GM12878 (cell line): ENCODE data around the gene PLPP3. TPM values are rescaled to one million over a fixed set of nuclear protein-coding genes. Genes with fewer than 3 reads are reported as not detected.

Experiments
- ATAC-seq: fragments of 200-7000 bp; cut with Tn5 transposase; 3 replicates; pipeline ENCODE4 v1.9.1; 2020; ENCODE audit warnings: mild to moderate bottlenecking, moderate library complexity
- BruUV-seq: library from RNA; stranded (reverse); fragments of 400-500 nt; replicated peaks from 2 replicates; lab custom pipeline; 2021; lab: Mats Ljungman, UMichigan
- CTCF ChIA-PET: fragments of 300-600 bp; sonication (Branson Sonifier 250); formaldehyde crosslinking; extraction: SDS; loops from one replicate; lab custom pipeline; 2021; ENCODE audit warnings: inconsistent platforms; lab: Yijun Ruan, JAX
- POLR2A ChIA-PET: fragments of 350-600 bp; formaldehyde crosslinking; extraction: SDS; loops from one replicate; lab custom pipeline; 2021; ENCODE audit warnings: inconsistent platforms; lab: Charles Lee
- RAD21 ChIA-PET: fragments of 300-600 bp; sonication (Branson Sonifier 250); formaldehyde crosslinking; loops from one replicate; lab custom pipeline; 2023; ENCODE audit warnings: antibody characterized with exemption; ENCODE audit not compliant: unreplicated experiment; lab: Charles Lee
- SMC1A ChIA-PET: fragments of 300-600 bp; sonication (Branson Sonifier 250); formaldehyde crosslinking; loops from one replicate; lab custom pipeline; 2023; ENCODE audit not compliant: unreplicated experiment, uncharacterized antibody; lab: Charles Lee
- DNase-seq: peaks from one replicate; pipeline ENCODE4 v3.0.0-alpha.2; 2011; ENCODE audit warnings: low read depth, low spot score
- FAIRE-seq: peaks from 3 replicates; lab custom pipeline; 2011; peaks lifted over from hg19 to GRCh38; lab: Jason Lieb, UNC
- H2AFZ ChIP-seq: 2 replicates; pipeline ENCODE4 v1.6.0; 2011; ENCODE audit warnings: low read depth, low read length, control low read depth; ENCODE audit not compliant: control insufficient read depth
- H3K27ac ChIP-seq: 2 replicates; pipeline ENCODE4 v1.5.1; 2011; ENCODE audit warnings: control low read depth; ENCODE audit not compliant: control insufficient read depth, insufficient read depth
- H3K27me3 ChIP-seq, 2 experiments: replicated peaks in 1 of 2; 2 replicates each; pipeline versions ENCODE4 v1.6.0 to v1.6.1; 2011; ENCODE audit warnings: low read length in 1 of 2; ENCODE audit not compliant: control insufficient read depth in 2 of 2, insufficient read depth in 2 of 2
- H3K36me3 ChIP-seq, 2 experiments: 2 replicates each; pipeline ENCODE4 v1.5.1; 2011; ENCODE audit warnings: low read length in 1 of 2; ENCODE audit not compliant: control insufficient read depth in 2 of 2, insufficient read depth in 2 of 2
- H3K4me1 ChIP-seq: 2 replicates; pipeline ENCODE4 v1.6.1; 2011; ENCODE audit warnings: mild to moderate bottlenecking, low read length, moderate library complexity, mixed read lengths; ENCODE audit not compliant: control insufficient read depth, insufficient read depth
- H3K4me2 ChIP-seq: 2 replicates; pipeline ENCODE4 v1.6.0; 2011; ENCODE audit warnings: control low read depth; ENCODE audit not compliant: control insufficient read depth, insufficient read depth
- H3K4me3 ChIP-seq: fragments of 200-600 bp; sonication (generic); 2 replicates; pipeline ENCODE4 v1.5.1; 2016
- H3K79me2 ChIP-seq: 2 replicates; pipeline ENCODE4 v1.6.0; 2011; ENCODE audit warnings: low read length; ENCODE audit not compliant: control insufficient read depth, insufficient read depth
- H3K9ac ChIP-seq: 2 replicates; pipeline ENCODE4 v1.8.0; 2011; ENCODE audit warnings: low read length, control low read depth, mixed read lengths; ENCODE audit not compliant: control insufficient read depth, insufficient read depth
- H3K9me3 ChIP-seq: replicated peaks from 3 replicates; pipeline ENCODE4 v1.5.1; 2011; ENCODE audit warnings: mild to moderate bottlenecking, low read length; ENCODE audit not compliant: control insufficient read depth, insufficient read depth
- H4K20me1 ChIP-seq: 2 replicates; pipeline ENCODE4 v1.6.0; 2011; ENCODE audit not compliant: control insufficient read depth, insufficient read depth
- IRF4 ChIP-seq: IDR thresholded peaks from 2 replicates; pipeline ENCODE4 v1.6.1; 2011; ENCODE audit warnings: low read depth, low read length
- KAT2A ChIP-seq: conservative IDR thresholded peaks from 2 replicates; pipeline ENCODE4 v1.6.1; 2011; ENCODE audit warnings: low read depth, low read length; ENCODE audit not compliant: control insufficient read depth
- SP1 ChIP-seq: IDR thresholded peaks from one replicate; pipeline ENCODE4 v1.6.1; 2011; ENCODE audit warnings: low read depth, low read length
- WGBS: methylation state at CpG from one replicate; pipeline ENCODE4 v1.1.6; 2016; ENCODE audit warnings: low lambda C conversion rate; ENCODE audit not compliant: insufficient replicate concordance, insufficient coverage; ENCODE audit errors: missing lambda C conversion rate; 5-methylcytosine and 5-hydroxymethylcytosine counted together
- in situ Hi-C: fragments of 300-500 bp; cut with MboI; formaldehyde crosslinking; loops from 9 replicates; pipeline ENCODE4 v1.14.3; 2018; ENCODE audit warnings: mixed read lengths
- intact Hi-C: fragments of 100-400 bp; cut with micrococcal nuclease; formaldehyde crosslinking; loops from one replicate; pipeline ENCODE4 v1.14.2; 2022; ENCODE audit not compliant: unreplicated experiment
- polyA plus RNA-seq, 11 experiments: library from polyadenylated mRNA; depleted of rRNA in 4 of 11; unstranded in 6 of 11; stranded (reverse) in 5 of 11; fragments of >200 nt; fragmentation: Nextera tagmentation in 4 of 11; fragmentation: Illumina TruSeq in 1 of 11; extraction: Ambion mirVana in 4 of 11; extraction: Trizol in 1 of 11; gene quantifications; 1 replicate in 1 of 11; 2 replicates in 10 of 11; pipeline versions ENCODE4 v1.2.1 to v1.2.3, GENCODE V29; 2011 to 2016; ENCODE audit warnings: inconsistent platforms in 2 of 11, missing spikeins in 2 of 11, low read depth in 1 of 11
- total RNA-seq, 4 experiments: library from RNA; depleted of rRNA in 3 of 4; stranded (reverse); fragments of >200 nt in 3 of 4; fragmentation: Illumina TruSeq in 1 of 4; extraction: Trizol in 1 of 4; gene quantifications; 2 replicates each; pipeline versions ENCODE4 v1.2.1 to v1.2.3, GENCODE V29; 2013 to 2021
- TF ChIP-seq, protein P1 (sequence below): fragments of 450-650 bp; IDR thresholded peaks from 2 replicates; pipeline ENCODE4 v1.6.1; 2017; ENCODE audit warnings: antibody characterized with exemption, mild to moderate bottlenecking, moderate library complexity

PLPP3 gene
- total and polyA plus RNA-seq, 10 of the 15 experiments (the other 5 are each of a cell fraction or from before 2014, with no cell fraction given) = 6.4 to 26.8 (median 9.5) TPM

DNA sequence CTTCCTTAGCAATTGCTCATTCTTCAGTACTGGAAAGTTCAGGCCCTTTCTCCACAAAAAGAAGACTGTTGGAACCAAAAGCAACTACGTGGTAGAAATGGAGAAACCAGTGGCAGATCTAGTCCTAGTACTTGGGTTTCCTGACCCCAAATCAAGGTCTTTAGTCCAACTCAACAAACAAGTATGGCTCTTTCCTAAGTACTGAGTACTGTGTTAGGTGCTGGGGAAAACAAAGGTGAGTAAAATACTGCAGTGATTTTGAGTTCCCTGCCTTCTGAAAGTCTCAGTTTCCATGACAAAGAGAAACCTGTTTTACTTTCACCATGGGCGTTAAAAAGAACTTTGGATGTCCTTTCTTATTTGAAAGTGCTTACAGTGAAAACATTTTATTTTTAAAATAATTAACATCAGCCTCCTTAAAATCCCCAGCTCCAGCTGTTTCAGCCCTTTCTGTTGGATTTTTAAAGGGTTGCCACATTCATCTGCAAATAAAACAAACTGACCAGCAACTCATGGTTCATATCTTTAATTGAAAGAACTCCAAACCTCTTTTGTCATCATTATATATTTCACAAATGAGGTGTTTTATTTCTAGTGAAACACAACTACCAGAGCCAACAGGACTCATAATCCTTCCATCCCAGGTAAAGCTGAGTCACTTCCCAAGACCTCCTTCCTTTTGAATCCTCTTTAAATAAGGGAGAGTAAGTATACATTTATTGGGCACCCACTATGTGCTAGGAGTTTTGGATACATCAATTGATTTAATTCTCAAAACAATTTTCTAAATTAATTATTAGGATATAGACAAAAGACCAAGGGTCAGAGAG lies 35.4 kb downstream of the PLPP3 start (continued):
- TF ChIP-seq, protein P1, sequence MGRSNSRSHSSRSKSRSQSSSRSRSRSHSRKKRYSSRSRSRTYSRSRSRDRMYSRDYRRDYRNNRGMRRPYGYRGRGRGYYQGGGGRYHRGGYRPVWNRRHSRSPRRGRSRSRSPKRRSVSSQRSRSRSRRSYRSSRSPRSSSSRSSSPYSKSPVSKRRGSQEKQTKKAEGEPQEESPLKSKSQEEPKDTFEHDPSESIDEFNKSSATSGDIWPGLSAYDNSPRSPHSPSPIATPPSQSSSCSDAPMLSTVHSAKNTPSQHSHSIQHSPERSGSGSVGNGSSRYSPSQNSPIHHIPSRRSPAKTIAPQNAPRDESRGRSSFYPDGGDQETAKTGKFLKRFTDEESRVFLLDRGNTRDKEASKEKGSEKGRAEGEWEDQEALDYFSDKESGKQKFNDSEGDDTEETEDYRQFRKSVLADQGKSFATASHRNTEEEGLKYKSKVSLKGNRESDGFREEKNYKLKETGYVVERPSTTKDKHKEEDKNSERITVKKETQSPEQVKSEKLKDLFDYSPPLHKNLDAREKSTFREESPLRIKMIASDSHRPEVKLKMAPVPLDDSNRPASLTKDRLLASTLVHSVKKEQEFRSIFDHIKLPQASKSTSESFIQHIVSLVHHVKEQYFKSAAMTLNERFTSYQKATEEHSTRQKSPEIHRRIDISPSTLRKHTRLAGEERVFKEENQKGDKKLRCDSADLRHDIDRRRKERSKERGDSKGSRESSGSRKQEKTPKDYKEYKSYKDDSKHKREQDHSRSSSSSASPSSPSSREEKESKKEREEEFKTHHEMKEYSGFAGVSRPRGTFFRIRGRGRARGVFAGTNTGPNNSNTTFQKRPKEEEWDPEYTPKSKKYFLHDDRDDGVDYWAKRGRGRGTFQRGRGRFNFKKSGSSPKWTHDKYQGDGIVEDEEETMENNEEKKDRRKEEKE = no peak

DNA sequence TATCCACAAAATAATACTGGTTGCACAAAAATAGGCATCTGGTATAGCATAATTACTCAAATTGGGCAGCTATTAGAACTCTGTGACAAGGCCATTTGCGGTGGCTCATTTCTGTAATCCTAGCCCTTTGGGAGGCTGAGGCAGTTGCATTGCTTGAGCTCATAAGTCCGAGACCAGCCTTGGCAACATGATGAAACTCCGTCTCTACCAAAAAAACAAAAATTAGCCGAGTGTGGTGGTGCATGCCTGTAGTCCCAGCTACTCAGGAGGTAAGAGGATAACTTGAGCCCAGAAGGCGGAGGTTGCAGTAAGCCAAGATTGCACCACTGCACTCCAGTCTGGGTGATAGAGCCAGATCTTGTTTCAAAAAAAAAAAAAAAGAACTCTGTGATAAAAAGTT lies 36.7 kb downstream of the PLPP3 start:
- TF ChIP-seq SP1 = no peak
- no peak for TF ChIP-seq KAT2A
- TF ChIP-seq IRF4 = no peak
- Histone ChIP-seq H3K4me1 (0 out of 2 replicates have a peak, but pooled peaks cover 4% of the 10 kb centered on the region), H2AFZ (no peak overlapping the region), H3K79me2 (no peaks in the 10 kb centered on the region), H4K20me1 (no peaks in the 10 kb centered on the region), H3K27me3 (no peaks in the 10 kb centered on the region; a peak in 1 of 4 replicates), H3K9me3 (no peaks in the 10 kb centered on the region), H3K27ac (no peak overlapping the region), H3K9ac (no peak overlapping the region), H3K36me3 (no peaks in the 10 kb centered on the region), H3K4me3 (no peak overlapping the region), H3K4me2 (no peak overlapping the region)
- no TSS peak for BruUV-seq
- DNase-seq (no peak), ATAC-seq (no peak), FAIRE-seq (no peak)
- in situ Hi-C loops (no loop called here), intact Hi-C loops (no loop called here)
- SMC1A ChIA-PET = interaction anchor here (1.0 to 25.4 kb wide), 3 partner anchors 10 to 62 kb away, joined by 3 to 342 read pairs (median 3); no protein-coding TSS in a partner anchor
- CTCF ChIA-PET = no interaction called here
- RAD21 ChIA-PET = interaction anchor here (0.9 to 12.7 kb wide), 3 partner anchors 9 to 133 kb away, joined by 3 to 87 read pairs (median 5); no protein-coding TSS in a partner anchor
- POLR2A ChIA-PET = interaction anchor here (0.7 to 1.1 kb wide), 2 partner anchors 11 to 106 kb away, joined by 3 to 5 read pairs; no protein-coding TSS in a partner anchor
- WGBS = 40% methylated on average over 5 of the region's 5 CpGs
